Spleen (tissue), 7 donors: ENCODE measurements around the gene GALNT18.

Experiments used
- POLR2A ChIP-seq, 3 donors: fragments of 450-650 bp; IDR thresholded peaks; one replicate each; pipeline ENCODE4 v1.5.1; 2017; ENCODE audit warnings: antibody characterized with exemption in 3 of 3, mild to moderate bottlenecking in 1 of 3
- POLR2AphosphoS5 ChIP-seq, 3 donors: sonication (generic); formaldehyde crosslinking; IDR thresholded peaks; one replicate each; pipeline ENCODE4 v1.5.1; 2017; ENCODE audit warnings: antibody characterized with exemption in 3 of 3
- TF ChIP-seq, protein P1 (sequence below), 11 experiments: fragments of 200-600 bp in 7 of 11; fragments of 450-650 bp in 4 of 11; sonication (generic) in 4 of 11; IDR thresholded peaks in 8 of 11; conservative IDR thresholded peaks in 3 of 11; 1 replicate in 7 of 11; 2 replicates in 4 of 11; pipeline versions ENCODE4 v1.4.0 to v1.8.0; 2016 to 2021; ENCODE audit warnings: antibody characterized with exemption in 11 of 11, inconsistent platforms in 4 of 11, mild to moderate bottlenecking in 1 of 11
- donor health status: DM: no; HTN: no; CAD: no; lungs with moderate emphysema.
- donor health status: DM: no; HTN: no; CAD: no.
- donor health status: DM: no; HTN: no; CAD: no.

DNA sequence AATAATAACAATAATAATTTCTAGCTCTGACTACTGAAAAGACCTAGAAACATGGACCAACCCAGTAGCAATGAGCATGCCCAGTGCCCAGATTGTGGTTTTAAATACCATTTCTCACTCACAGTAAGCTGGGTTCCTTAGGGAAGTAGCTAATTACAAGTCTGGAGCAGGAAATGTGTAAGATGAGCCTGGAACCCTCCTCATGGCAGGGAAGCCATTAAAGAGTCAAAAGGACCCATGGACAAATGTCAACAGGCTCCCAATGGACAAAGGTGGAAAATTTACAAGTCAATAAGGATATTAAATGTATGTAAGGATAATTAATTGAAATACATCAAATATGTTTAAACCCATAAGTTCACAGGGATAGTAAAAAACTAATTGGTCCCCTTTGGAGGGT lies 258.1 kb downstream of the GALNT18 start:
- TF ChIP-seq POLR2A (IDR thresholded peaks at IDR 0.05) (no peak), POLR2AphosphoS5 (IDR thresholded peaks at IDR 0.05) (no peak)
- TF ChIP-seq, protein P1, sequence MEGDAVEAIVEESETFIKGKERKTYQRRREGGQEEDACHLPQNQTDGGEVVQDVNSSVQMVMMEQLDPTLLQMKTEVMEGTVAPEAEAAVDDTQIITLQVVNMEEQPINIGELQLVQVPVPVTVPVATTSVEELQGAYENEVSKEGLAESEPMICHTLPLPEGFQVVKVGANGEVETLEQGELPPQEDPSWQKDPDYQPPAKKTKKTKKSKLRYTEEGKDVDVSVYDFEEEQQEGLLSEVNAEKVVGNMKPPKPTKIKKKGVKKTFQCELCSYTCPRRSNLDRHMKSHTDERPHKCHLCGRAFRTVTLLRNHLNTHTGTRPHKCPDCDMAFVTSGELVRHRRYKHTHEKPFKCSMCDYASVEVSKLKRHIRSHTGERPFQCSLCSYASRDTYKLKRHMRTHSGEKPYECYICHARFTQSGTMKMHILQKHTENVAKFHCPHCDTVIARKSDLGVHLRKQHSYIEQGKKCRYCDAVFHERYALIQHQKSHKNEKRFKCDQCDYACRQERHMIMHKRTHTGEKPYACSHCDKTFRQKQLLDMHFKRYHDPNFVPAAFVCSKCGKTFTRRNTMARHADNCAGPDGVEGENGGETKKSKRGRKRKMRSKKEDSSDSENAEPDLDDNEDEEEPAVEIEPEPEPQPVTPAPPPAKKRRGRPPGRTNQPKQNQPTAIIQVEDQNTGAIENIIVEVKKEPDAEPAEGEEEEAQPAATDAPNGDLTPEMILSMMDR (IDR thresholded peaks at IDR 0.05 in 8 of 11, conservative IDR thresholded peaks at IDR 0.05 in 3 of 11), result no peak
